ENCODE measurements around the gene CASKIN2.
"Not testable (repeated sequence)": the region's sequence is repeated elsewhere in the genome, so short reads cannot be mapped to it uniquely, and the experiment has no call there.

DNA sequence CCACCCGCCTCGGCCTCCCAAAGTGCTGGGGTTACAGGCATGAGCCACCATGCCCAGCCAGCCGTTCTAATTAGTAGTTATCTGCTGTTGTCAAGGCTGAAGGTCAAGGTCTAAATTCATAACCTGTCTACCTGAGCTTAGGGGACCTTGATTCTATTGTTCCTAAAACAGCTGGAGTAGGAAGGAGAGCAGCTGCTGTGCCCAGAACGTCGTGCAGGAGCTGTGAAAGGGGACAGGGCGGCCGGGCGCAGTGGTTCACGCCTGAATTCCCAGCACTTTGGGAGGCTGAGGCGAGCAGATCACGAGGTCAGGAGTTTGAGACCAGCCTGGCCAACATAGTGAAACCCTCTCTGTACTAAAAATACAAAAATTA lies 37.9 kb downstream of the CASKIN2 start:
- TF ChIP-seq, protein P1, sequence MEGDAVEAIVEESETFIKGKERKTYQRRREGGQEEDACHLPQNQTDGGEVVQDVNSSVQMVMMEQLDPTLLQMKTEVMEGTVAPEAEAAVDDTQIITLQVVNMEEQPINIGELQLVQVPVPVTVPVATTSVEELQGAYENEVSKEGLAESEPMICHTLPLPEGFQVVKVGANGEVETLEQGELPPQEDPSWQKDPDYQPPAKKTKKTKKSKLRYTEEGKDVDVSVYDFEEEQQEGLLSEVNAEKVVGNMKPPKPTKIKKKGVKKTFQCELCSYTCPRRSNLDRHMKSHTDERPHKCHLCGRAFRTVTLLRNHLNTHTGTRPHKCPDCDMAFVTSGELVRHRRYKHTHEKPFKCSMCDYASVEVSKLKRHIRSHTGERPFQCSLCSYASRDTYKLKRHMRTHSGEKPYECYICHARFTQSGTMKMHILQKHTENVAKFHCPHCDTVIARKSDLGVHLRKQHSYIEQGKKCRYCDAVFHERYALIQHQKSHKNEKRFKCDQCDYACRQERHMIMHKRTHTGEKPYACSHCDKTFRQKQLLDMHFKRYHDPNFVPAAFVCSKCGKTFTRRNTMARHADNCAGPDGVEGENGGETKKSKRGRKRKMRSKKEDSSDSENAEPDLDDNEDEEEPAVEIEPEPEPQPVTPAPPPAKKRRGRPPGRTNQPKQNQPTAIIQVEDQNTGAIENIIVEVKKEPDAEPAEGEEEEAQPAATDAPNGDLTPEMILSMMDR (IDR thresholded peaks at IDR 0.05) = not testable (repeated sequence)
- TF ChIP-seq HOXB5 (CRISPR knock-in tag; IDR thresholded peaks at IDR 0.05); CHD4 (IDR thresholded peaks at IDR 0.05; ENCODE audit: borderline replicate concordance); POLR2A (IDR thresholded peaks at IDR 0.05; ENCODE audit: low read length); NR3C1 (IDR thresholded peaks at IDR 0.05); CEBPB (IDR thresholded peaks at IDR 0.05); RAD21 (conservative IDR thresholded peaks at IDR 0.05 in 1 of 2, IDR thresholded peaks at IDR 0.05 in 1 of 2); RCOR1 (IDR thresholded peaks at IDR 0.05; ENCODE audit: low read depth, low read length); ZNF302 (CRISPR knock-in tag; IDR thresholded peaks at IDR 0.05): not testable (repeated sequence)
- TF ChIP-seq, protein P2, sequence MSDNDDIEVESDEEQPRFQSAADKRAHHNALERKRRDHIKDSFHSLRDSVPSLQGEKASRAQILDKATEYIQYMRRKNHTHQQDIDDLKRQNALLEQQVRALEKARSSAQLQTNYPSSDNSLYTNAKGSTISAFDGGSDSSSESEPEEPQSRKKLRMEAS (IDR thresholded peaks at IDR 0.05) = not testable (repeated sequence)
- TF ChIP-seq, protein P3, sequence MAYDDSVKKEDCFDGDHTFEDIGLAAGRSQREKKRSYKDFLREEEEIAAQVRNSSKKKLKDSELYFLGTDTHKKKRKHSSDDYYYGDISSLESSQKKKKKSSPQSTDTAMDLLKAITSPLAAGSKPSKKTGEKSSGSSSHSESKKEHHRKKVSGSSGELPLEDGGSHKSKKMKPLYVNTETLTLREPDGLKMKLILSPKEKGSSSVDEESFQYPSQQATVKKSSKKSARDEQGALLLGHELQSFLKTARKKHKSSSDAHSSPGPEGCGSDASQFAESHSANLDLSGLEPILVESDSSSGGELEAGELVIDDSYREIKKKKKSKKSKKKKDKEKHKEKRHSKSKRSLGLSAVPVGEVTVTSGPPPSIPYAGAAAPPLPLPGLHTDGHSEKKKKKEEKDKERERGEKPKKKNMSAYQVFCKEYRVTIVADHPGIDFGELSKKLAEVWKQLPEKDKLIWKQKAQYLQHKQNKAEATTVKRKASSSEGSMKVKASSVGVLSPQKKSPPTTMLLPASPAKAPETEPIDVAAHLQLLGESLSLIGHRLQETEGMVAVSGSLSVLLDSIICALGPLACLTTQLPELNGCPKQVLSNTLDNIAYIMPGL (CRISPR knock-in tag; IDR thresholded peaks at IDR 0.05; ENCODE audit: borderline replicate concordance) = not testable (repeated sequence)
- TF ChIP-seq, protein P4, sequence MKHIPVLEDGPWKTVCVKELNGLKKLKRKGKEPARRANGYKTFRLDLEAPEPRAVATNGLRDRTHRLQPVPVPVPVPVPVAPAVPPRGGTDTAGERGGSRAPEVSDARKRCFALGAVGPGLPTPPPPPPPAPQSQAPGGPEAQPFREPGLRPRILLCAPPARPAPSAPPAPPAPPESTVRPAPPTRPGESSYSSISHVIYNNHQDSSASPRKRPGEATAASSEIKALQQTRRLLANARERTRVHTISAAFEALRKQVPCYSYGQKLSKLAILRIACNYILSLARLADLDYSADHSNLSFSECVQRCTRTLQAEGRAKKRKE (CRISPR knock-in tag; IDR thresholded peaks at IDR 0.05; ENCODE audit: low read depth) = not testable (repeated sequence)
- TF ChIP-seq, protein P5, sequence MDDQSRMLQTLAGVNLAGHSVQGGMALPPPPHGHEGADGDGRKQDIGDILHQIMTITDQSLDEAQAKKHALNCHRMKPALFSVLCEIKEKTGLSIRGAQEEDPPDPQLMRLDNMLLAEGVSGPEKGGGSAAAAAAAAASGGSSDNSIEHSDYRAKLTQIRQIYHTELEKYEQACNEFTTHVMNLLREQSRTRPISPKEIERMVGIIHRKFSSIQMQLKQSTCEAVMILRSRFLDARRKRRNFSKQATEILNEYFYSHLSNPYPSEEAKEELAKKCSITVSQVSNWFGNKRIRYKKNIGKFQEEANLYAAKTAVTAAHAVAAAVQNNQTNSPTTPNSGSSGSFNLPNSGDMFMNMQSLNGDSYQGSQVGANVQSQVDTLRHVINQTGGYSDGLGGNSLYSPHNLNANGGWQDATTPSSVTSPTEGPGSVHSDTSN (IDR thresholded peaks at IDR 0.05) = not testable (repeated sequence)

Measured in A549 (cell line).